HCT116 (cell line): ENCODE data around the gene C4BPA. TPM values are rescaled to one million over a fixed set of nuclear protein-coding genes. Genes with fewer than 3 reads are reported as not detected.

Experiments used
- ATAC-seq: fragments of 200-7000 bp; cut with Tn5 transposase; 2 replicates; pipeline ENCODE4 v1.9.1; 2020; ENCODE audit warnings: mild to moderate bottlenecking, moderate library complexity
- BruUV-seq: library from RNA; stranded (reverse); fragments of 400-500 nt; replicated peaks from 2 replicates; lab custom pipeline; 2021; lab: Mats Ljungman, UMichigan
- CTCF ChIA-PET: fragments of 300-600 bp; sonication (Branson Sonifier 250); formaldehyde crosslinking; loops from one replicate; lab custom pipeline; 2021; ENCODE audit warnings: antibody characterized with exemption; lab: Charles Lee
- POLR2A ChIA-PET: fragments of 300-600, 350-600 bp; sonication (Branson Sonifier 250); formaldehyde crosslinking; loops from one replicate; lab custom pipeline; 2021; ENCODE audit warnings: antibody characterized with exemption; lab: Charles Lee
- RAD21 ChIA-PET, 2 experiments: fragments of 300-600 bp; sonication (Branson Sonifier 250); formaldehyde crosslinking; loops; one replicate each; lab custom pipeline; 2023; ENCODE audit warnings: low total read pairs in 2 of 2; ENCODE audit not compliant: uncharacterized antibody in 2 of 2, unreplicated experiment in 2 of 2, low non-redundant PET in 1 of 2; lab: Charles Lee
- DNase-seq: peaks from one replicate; pipeline ENCODE4 v3.0.0-alpha.2; 2010; ENCODE audit warnings: low read depth, low spot score
- H2AFZ ChIP-seq: fragments of 200-600 bp; shearing (Covaris generic), sonication (generic); 2 replicates; pipeline ENCODE4 v1.6.1; 2017; ENCODE audit warnings: low read depth, mixed run types, mixed read lengths, antibody characterized with exemption, low read length; ENCODE audit not compliant: poor library complexity, severe bottlenecking
- H3K27ac ChIP-seq: 2 replicates; pipeline ENCODE4 v1.5.1; 2012; ENCODE audit warnings: low read depth, low read length
- H3K27me3 ChIP-seq: fragments of 200-600 bp; sonication (generic); 2 replicates; pipeline ENCODE4 v1.6.1; 2016; ENCODE audit warnings: mixed run types, low read length, mixed read lengths; ENCODE audit not compliant: insufficient read depth
- H3K36me3 ChIP-seq, 2 experiments: fragments of 200-500 bp in 1 of 2; fragments of 200-600 bp in 1 of 2; sonication (Bioruptor generic) in 1 of 2; sonication (generic) in 1 of 2; 2 replicates each; pipeline versions ENCODE4 v1.5.1 to v1.6.1; 2014 to 2016; ENCODE audit warnings: low read length in 2 of 2, inconsistent platforms in 1 of 2, mixed read lengths in 1 of 2, mixed run types in 1 of 2; ENCODE audit not compliant: insufficient read depth in 2 of 2, control insufficient read depth in 1 of 2
- H3K4me1 ChIP-seq, 2 experiments: fragments of 200-600 bp in 1 of 2; sonication (generic) in 1 of 2; 2 replicates each; pipeline versions ENCODE4 v1.5.1 to v1.6.1; 2012 to 2017; ENCODE audit warnings: low read length in 2 of 2, inconsistent platforms in 1 of 2, mild to moderate bottlenecking in 1 of 2, mixed read lengths in 1 of 2, mixed run types in 1 of 2, moderate library complexity in 1 of 2; ENCODE audit not compliant: insufficient read depth in 2 of 2, control insufficient read depth in 1 of 2
- H3K4me2 ChIP-seq: fragments of 200-600 bp; sonication (generic); 2 replicates; pipeline ENCODE4 v1.6.1; 2017; ENCODE audit warnings: mixed run types, low read length, mixed read lengths
- H3K4me3 ChIP-seq, 2 experiments: fragments of 200-600 bp in 1 of 2; sonication (generic) in 1 of 2; replicated peaks in 1 of 2; 2 replicates each; pipeline ENCODE4 v1.5.1; 2011 to 2016; ENCODE audit warnings: low read length in 2 of 2, control low read depth in 1 of 2, low read depth in 1 of 2, mild to moderate bottlenecking in 1 of 2, mixed read lengths in 1 of 2, mixed run types in 1 of 2
- H3K79me2 ChIP-seq: fragments of 200-600 bp; sonication (generic); 2 replicates; pipeline ENCODE4 v1.6.1; 2017; ENCODE audit warnings: mild to moderate bottlenecking, mixed run types, low read length, moderate library complexity, mixed read lengths; ENCODE audit not compliant: insufficient read depth
- H3K9ac ChIP-seq: fragments of 200-600 bp; sonication (generic); 2 replicates; pipeline ENCODE4 v1.6.1; 2016; ENCODE audit warnings: low read length, mixed read lengths
- H3K9me2 ChIP-seq: fragments of 200-600 bp; sonication (generic), shearing (Covaris generic); 2 replicates; pipeline ENCODE4 v1.6.1; 2017; ENCODE audit warnings: mixed run types, mild to moderate bottlenecking, moderate library complexity; ENCODE audit not compliant: insufficient read depth
- H3K9me3 ChIP-seq, 2 experiments: fragments of 200-500 bp in 1 of 2; fragments of 200-600 bp in 1 of 2; sonication (Bioruptor generic) in 1 of 2; sonication (generic) in 1 of 2; 2 replicates each; pipeline ENCODE4 v1.6.1; 2014 to 2017; ENCODE audit warnings: low read length in 2 of 2, mixed read lengths in 2 of 2, inconsistent platforms in 1 of 2, low read depth in 1 of 2, mild to moderate bottlenecking in 1 of 2, mixed run types in 1 of 2, moderate library complexity in 1 of 2; ENCODE audit not compliant: control insufficient read depth in 1 of 2, insufficient read depth in 1 of 2
- H4K20me1 ChIP-seq: fragments of 200-600 bp; sonication (generic), shearing (Covaris generic); 2 replicates; pipeline ENCODE4 v1.6.1; 2017; ENCODE audit warnings: mixed run types, mild to moderate bottlenecking, moderate library complexity; ENCODE audit not compliant: insufficient read depth
- CEBPB ChIP-seq: IDR thresholded peaks from 2 replicates; pipeline ENCODE4 v1.6.1; 2012; ENCODE audit warnings: low read depth
- EGR1 ChIP-seq: IDR thresholded peaks from 2 replicates; pipeline ENCODE4 v1.6.1; 2012; ENCODE audit warnings: low read depth
- EZH2phosphoT487 ChIP-seq: fragments of 200-600 bp; IDR thresholded peaks from 2 replicates; pipeline ENCODE4 v1.6.1; 2018; ENCODE audit warnings: antibody characterized with exemption, borderline replicate concordance
- FOSL1 ChIP-seq: IDR thresholded peaks from 2 replicates; pipeline ENCODE4 v1.6.1; 2012; ENCODE audit warnings: low read depth
- JUND ChIP-seq: IDR thresholded peaks from 2 replicates; pipeline ENCODE4 v1.6.1; 2012
- MAX ChIP-seq: IDR thresholded peaks from 2 replicates; pipeline ENCODE4 v1.6.1; 2012
- POLR2A ChIP-seq: IDR thresholded peaks from 2 replicates; pipeline ENCODE4 v1.7.0; 2011; ENCODE audit warnings: borderline replicate concordance; ENCODE audit not compliant: insufficient read depth, insufficient read length; ENCODE audit errors: extremely low read depth
- RAD21 ChIP-seq: IDR thresholded peaks from 2 replicates; pipeline ENCODE4 v1.6.1; 2012; ENCODE audit warnings: low read depth, mild to moderate bottlenecking
- SIN3A ChIP-seq: IDR thresholded peaks from 2 replicates; pipeline ENCODE4 v1.6.1; 2012; ENCODE audit warnings: low read depth
- YY1 ChIP-seq: IDR thresholded peaks from 2 replicates; pipeline ENCODE4 v1.6.1; 2011; ENCODE audit warnings: low read length, low read depth, moderate library complexity, mild to moderate bottlenecking; ENCODE audit not compliant: insufficient replicate concordance; ENCODE audit errors: extremely low read depth
- intact Hi-C: fragments of 100-400 bp; cut with micrococcal nuclease; formaldehyde crosslinking; loops from 2 replicates; pipeline ENCODE4 v1.10.0; 2022
- total RNA-seq: library from RNA; stranded (reverse); gene quantifications from one replicate; pipeline ENCODE4 v1.2.1, GENCODE V29; 2021; ENCODE audit not compliant: unreplicated experiment
- TF ChIP-seq, protein P1 (sequence below), 3 experiments: fragments of 200-600 bp in 1 of 3; sonication (generic) in 1 of 3; IDR thresholded peaks in 2 of 3; conservative IDR thresholded peaks in 1 of 3; 2 replicates each; pipeline ENCODE4 v1.5.1; 2012 to 2017; ENCODE audit warnings: low read depth in 2 of 3, low read length in 2 of 3, antibody characterized with exemption in 1 of 3, borderline replicate concordance in 1 of 3, control low read depth in 1 of 3, mild to moderate bottlenecking in 1 of 3, mixed read lengths in 1 of 3, mixed run types in 1 of 3, moderate library complexity in 1 of 3; ENCODE audit not compliant: insufficient read depth in 1 of 3

The C4BPA gene
- total RNA-seq, 1 experiment from 2014 or later, result 0.32 TPM

- no TSS peak for BruUV-seq
- ATAC-seq, result no peak
- intact Hi-C loops, result loop anchor here (5.0 to 10.0 kb wide), 3 partner anchors 97 to 595 kb away; no protein-coding TSS in a partner anchor
- TF ChIP-seq POLR2A (no peak), MAX (no peak), RAD21 (no peak), EGR1 (no peak), FOSL1 (no peak), YY1 (no peak), JUND (no peak), CEBPB (no peak), SIN3A (no peak), EZH2phosphoT487 (no peak)
- TF ChIP-seq, protein P1, sequence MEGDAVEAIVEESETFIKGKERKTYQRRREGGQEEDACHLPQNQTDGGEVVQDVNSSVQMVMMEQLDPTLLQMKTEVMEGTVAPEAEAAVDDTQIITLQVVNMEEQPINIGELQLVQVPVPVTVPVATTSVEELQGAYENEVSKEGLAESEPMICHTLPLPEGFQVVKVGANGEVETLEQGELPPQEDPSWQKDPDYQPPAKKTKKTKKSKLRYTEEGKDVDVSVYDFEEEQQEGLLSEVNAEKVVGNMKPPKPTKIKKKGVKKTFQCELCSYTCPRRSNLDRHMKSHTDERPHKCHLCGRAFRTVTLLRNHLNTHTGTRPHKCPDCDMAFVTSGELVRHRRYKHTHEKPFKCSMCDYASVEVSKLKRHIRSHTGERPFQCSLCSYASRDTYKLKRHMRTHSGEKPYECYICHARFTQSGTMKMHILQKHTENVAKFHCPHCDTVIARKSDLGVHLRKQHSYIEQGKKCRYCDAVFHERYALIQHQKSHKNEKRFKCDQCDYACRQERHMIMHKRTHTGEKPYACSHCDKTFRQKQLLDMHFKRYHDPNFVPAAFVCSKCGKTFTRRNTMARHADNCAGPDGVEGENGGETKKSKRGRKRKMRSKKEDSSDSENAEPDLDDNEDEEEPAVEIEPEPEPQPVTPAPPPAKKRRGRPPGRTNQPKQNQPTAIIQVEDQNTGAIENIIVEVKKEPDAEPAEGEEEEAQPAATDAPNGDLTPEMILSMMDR (IDR thresholded peaks at IDR 0.05 in 2 of 3, conservative IDR thresholded peaks at IDR 0.05 in 1 of 3; ENCODE audit: borderline replicate concordance in 1 of 3, insufficient read depth in 1 of 3, low read depth in 2 of 3, low read length in 2 of 3), result no peak
- TF ChIP-seq, all 23 proteins: peak for 0
- RAD21 ChIA-PET, result no interaction called here
- no peaks in the 10 kb centered on the region for H4K20me1 ChIP-seq
- H3K27me3 ChIP-seq, result 0 out of 2 replicates have a peak, but pooled peaks cover 3% of the 10 kb centered on the region
- H3K4me1 ChIP-seq, result peaks cover 0 to 4% of the 10 kb centered on the region in 2 experiments; a peak in 2 of 4 replicates
- POLR2A ChIA-PET, result no interaction called here
- no peak for DNase-seq
- CTCF ChIA-PET, result interaction anchor here (1.1 to 4.2 kb wide), 3 partner anchors 98 to 325 kb away, joined by 3 to 19 read pairs (median 3); no protein-coding TSS in a partner anchor
- no peaks in the 10 kb centered on the region for H3K79me2 ChIP-seq
- no peak overlapping the region for H3K4me2 ChIP-seq
- no peak overlapping the region for H3K4me3 ChIP-seq
- no peak overlapping the region for H2AFZ ChIP-seq
- H3K36me3 ChIP-seq, result no peaks in the 10 kb centered on the region
- no peak overlapping the region for H3K27ac ChIP-seq
- H3K9me3 ChIP-seq, result no peaks in the 10 kb centered on the region
- H3K9ac ChIP-seq, result no peak overlapping the region
- no peaks in the 10 kb centered on the region for H3K9me2 ChIP-seq
These were observed 24.3 kb upstream of the C4BPA start for GRCh38 chr1:207079706-207080241.
